B cell (primary cell): ENCODE data around the gene NRXN2. TPM values are rescaled to one million over a fixed set of nuclear protein-coding genes. Genes with fewer than 3 reads are reported as not detected.

Experiments used
- ATAC-seq: fragments of 200-7000 bp; cut with Tn5 transposase; one replicate; pipeline ENCODE4 v1.10.0; 2021; ENCODE audit warnings: low read depth, mild to moderate bottlenecking, moderate number of reproducible peaks, moderate library complexity
- CTCF ChIA-PET: fragments of 350-600 bp; sonication (Branson Sonifier 250); formaldehyde crosslinking; loops from one replicate; lab custom pipeline; 2021; ENCODE audit warnings: antibody characterized with exemption, inconsistent platforms; lab: Charles Lee
- POLR2A ChIA-PET: fragments of 350-600 bp; sonication (Branson Sonifier 250); formaldehyde crosslinking; loops from one replicate; lab custom pipeline; 2021; ENCODE audit warnings: antibody characterized with exemption; lab: Charles Lee
- DNase-seq: peaks from one replicate; pipeline ENCODE4 v3.0.0; 2013
- H2AFZ ChIP-seq: 2 replicates; pipeline ENCODE4 v1.6.1; 2012; ENCODE audit warnings: mild to moderate bottlenecking, low read depth, low read length; ENCODE audit not compliant: insufficient read depth, poor library complexity, severe bottlenecking
- H3K27ac ChIP-seq, 2 donors: 1 replicate in 1 of 2; 2 replicates in 1 of 2; pipeline ENCODE4 v1.5.1; 2012 to 2013; ENCODE audit warnings: low read length in 2 of 2, mild to moderate bottlenecking in 2 of 2, moderate library complexity in 1 of 2
- H3K27me3 ChIP-seq, 4 experiments: fragments of 200-600 bp in 1 of 4; sonication (generic) in 1 of 4; replicated peaks in 1 of 4; 1 replicate in 2 of 4; 2 replicates in 2 of 4; pipeline versions ENCODE4 v1.6.1 to v1.7.0; 2013 to 2016; ENCODE audit warnings: low read length in 3 of 4, mild to moderate bottlenecking in 2 of 4, mixed read lengths in 1 of 4, moderate library complexity in 1 of 4; ENCODE audit not compliant: insufficient read depth in 4 of 4, control insufficient read depth in 3 of 4; ENCODE audit errors: control extremely low read depth in 1 of 4
- H3K36me3 ChIP-seq, 2 experiments: replicated peaks in 1 of 2; 1 replicate in 1 of 2; 2 replicates in 1 of 2; pipeline versions ENCODE4 v1.6.1 to v1.7.1; 2013; ENCODE audit warnings: low read length in 1 of 2; ENCODE audit not compliant: insufficient read depth in 2 of 2, control insufficient read depth in 1 of 2; ENCODE audit errors: control extremely low read depth in 1 of 2, extremely low read depth in 1 of 2
- H3K4me1 ChIP-seq, 2 donors: fragments of 200-600 bp in 1 of 2; sonication (generic) in 1 of 2; 1 replicate in 1 of 2; 2 replicates in 1 of 2; pipeline versions ENCODE4 v1.5.1 to v1.6.1; 2013 to 2017; ENCODE audit warnings: low read length in 2 of 2; ENCODE audit not compliant: control insufficient read depth in 2 of 2, insufficient read depth in 2 of 2
- H3K4me2 ChIP-seq: replicated peaks from 2 replicates; pipeline ENCODE3; 2012; ENCODE audit warnings: mild to moderate bottlenecking, low read depth, low read length; ENCODE audit not compliant: poor library complexity, severe bottlenecking
- H3K4me3 ChIP-seq, 5 experiments: fragments of 200-600 bp in 1 of 5; sonication (generic) in 1 of 5; 1 replicate in 3 of 5; 2 replicates in 2 of 5; pipeline versions ENCODE4 v1.5.1 to v1.7.0; 2011 to 2016; ENCODE audit warnings: low read length in 4 of 5, mild to moderate bottlenecking in 4 of 5, low read depth in 2 of 5, control low read depth in 1 of 5, moderate library complexity in 1 of 5; ENCODE audit not compliant: insufficient read depth in 1 of 5; ENCODE audit errors: control extremely low read depth in 1 of 5, extremely low read depth in 1 of 5
- H3K79me2 ChIP-seq: fragments of 200-600 bp; sonication (generic); one replicate; pipeline ENCODE4 v1.6.0; 2016; ENCODE audit warnings: low read length; ENCODE audit not compliant: control insufficient read depth, insufficient read depth
- H3K9ac ChIP-seq: fragments of 200-600 bp; sonication (generic); 2 replicates; pipeline ENCODE4 v1.6.1; 2017; ENCODE audit warnings: mild to moderate bottlenecking, low read length, moderate library complexity
- H3K9me3 ChIP-seq, 3 donors: one replicate each; pipeline versions ENCODE4 v1.6.1 to v1.7.1; 2013; ENCODE audit warnings: low read length in 2 of 3; ENCODE audit not compliant: control insufficient read depth in 2 of 3, insufficient read depth in 1 of 3; ENCODE audit errors: control extremely low read depth in 1 of 3
- H4K20me1 ChIP-seq: 2 replicates; pipeline ENCODE4 v1.6.0; 2012; ENCODE audit warnings: mild to moderate bottlenecking, low read length; ENCODE audit not compliant: insufficient read depth, control insufficient read depth, poor library complexity, severe bottlenecking
- H3K27ac Mint-ChIP-seq: one replicate; pipeline ENCODE4 v1.8.0; 2021; ENCODE audit warnings: mixed read lengths
- H3K27me3 Mint-ChIP-seq: one replicate; pipeline ENCODE4 v1.8.0; 2021; ENCODE audit warnings: mixed read lengths
- H3K4me1 Mint-ChIP-seq: one replicate; pipeline ENCODE4 v1.8.0; 2021; ENCODE audit warnings: mixed read lengths
- H3K4me3 Mint-ChIP-seq: one replicate; pipeline ENCODE4 v1.8.0; 2021; ENCODE audit warnings: mixed read lengths
- H3K9me3 Mint-ChIP-seq: one replicate; pipeline ENCODE4 v1.8.0; 2022; ENCODE audit warnings: mixed read lengths; ENCODE audit not compliant: insufficient read depth
- EZH2 ChIP-seq: IDR thresholded peaks from 2 replicates; pipeline ENCODE4 v1.6.1; 2012; ENCODE audit warnings: borderline replicate concordance, low read depth, mild to moderate bottlenecking, moderate library complexity, low read length; ENCODE audit not compliant: insufficient read depth, poor library complexity, severe bottlenecking
- WGBS: methylation state at CpG from one replicate; pipeline ENCODE4 v1.1.5; 2013; ENCODE audit warnings: missing lambda C conversion rate; ENCODE audit not compliant: insufficient coverage; 5-methylcytosine and 5-hydroxymethylcytosine counted together
- intact Hi-C: fragments of 100-400 bp; cut with micrococcal nuclease; formaldehyde crosslinking; loops from one replicate; pipeline ENCODE4 v1.10.0; 2022
- polyA plus RNA-seq: library from polyadenylated mRNA; depleted of rRNA; stranded (reverse); fragments of >200 nt; gene quantifications from 2 replicates; pipeline ENCODE4 v1.2.3, GENCODE V29; 2012
- total RNA-seq, 2 donors: library from RNA; stranded (reverse); fragments of 120-200 nt in 1 of 2; gene quantifications; 1 replicate in 1 of 2; 2 replicates in 1 of 2; pipeline versions ENCODE4 v1.2.3 to v1.2.4, GENCODE V29; 2013 to 2022
- TF ChIP-seq, protein P1 (sequence below): fragments of 200-600 bp; IDR thresholded peaks from one replicate; pipeline ENCODE4 v1.8.0; 2022; ENCODE audit warnings: antibody characterized with exemption, mild to moderate bottlenecking

NRXN2 gene
- total and polyA plus RNA-seq, 2 donors (not counting 1 experiment from before 2014, with no cell fraction given): 0.01 to 0.52 TPM

- H3K9me3 Mint-ChIP-seq: no peaks in the 10 kb centered on the region
- Histone ChIP-seq H3K9ac (no peak overlapping the region), H3K4me2 (no peak overlapping the region), H3K27ac (no peak overlapping the region), H4K20me1 (no peaks in the 10 kb centered on the region), H3K36me3 (peaks cover 0 to 23% of the 10 kb centered on the region in 2 experiments), H3K4me3 (no peak overlapping the region), H3K9me3 (no peaks in the 10 kb centered on the region), H3K4me1 (peaks cover 7 to 18% of the 10 kb centered on the region in 2 donors), H2AFZ (no peak overlapping the region), H3K79me2 (peaks cover 56% of the 10 kb centered on the region), H3K27me3 (no peaks in the 10 kb centered on the region)
- no peak overlapping the region for H3K27ac Mint-ChIP-seq
- DNase-seq (no peak), ATAC-seq (no peak)
- WGBS: 96% methylated on average over 7 of the region's 7 CpGs
- ChIA-PET POLR2A (interaction anchor here (0.5 to 2.0 kb wide), 3 partner anchors 9 to 30 kb away, joined by 3 to 11 read pairs (median 4); no protein-coding TSS in a partner anchor), CTCF (interaction anchor here (13.7 kb wide), 1 partner anchor 15 kb away, joined by 280 read pairs; no protein-coding TSS in a partner anchor)
- intact Hi-C loops: no loop called here
- no peaks in the 10 kb centered on the region for H3K27me3 Mint-ChIP-seq
- peaks cover 35% of the 10 kb centered on the region for H3K4me1 Mint-ChIP-seq
- H3K4me3 Mint-ChIP-seq: no peak overlapping the region
- TF ChIP-seq, protein P1, sequence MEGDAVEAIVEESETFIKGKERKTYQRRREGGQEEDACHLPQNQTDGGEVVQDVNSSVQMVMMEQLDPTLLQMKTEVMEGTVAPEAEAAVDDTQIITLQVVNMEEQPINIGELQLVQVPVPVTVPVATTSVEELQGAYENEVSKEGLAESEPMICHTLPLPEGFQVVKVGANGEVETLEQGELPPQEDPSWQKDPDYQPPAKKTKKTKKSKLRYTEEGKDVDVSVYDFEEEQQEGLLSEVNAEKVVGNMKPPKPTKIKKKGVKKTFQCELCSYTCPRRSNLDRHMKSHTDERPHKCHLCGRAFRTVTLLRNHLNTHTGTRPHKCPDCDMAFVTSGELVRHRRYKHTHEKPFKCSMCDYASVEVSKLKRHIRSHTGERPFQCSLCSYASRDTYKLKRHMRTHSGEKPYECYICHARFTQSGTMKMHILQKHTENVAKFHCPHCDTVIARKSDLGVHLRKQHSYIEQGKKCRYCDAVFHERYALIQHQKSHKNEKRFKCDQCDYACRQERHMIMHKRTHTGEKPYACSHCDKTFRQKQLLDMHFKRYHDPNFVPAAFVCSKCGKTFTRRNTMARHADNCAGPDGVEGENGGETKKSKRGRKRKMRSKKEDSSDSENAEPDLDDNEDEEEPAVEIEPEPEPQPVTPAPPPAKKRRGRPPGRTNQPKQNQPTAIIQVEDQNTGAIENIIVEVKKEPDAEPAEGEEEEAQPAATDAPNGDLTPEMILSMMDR: no peak
- TF ChIP-seq EZH2: no peak
Measured at GRCh38 chr11:64753019-64753379, 30.0 kb upstream of the NRXN2 start.

DNA sequence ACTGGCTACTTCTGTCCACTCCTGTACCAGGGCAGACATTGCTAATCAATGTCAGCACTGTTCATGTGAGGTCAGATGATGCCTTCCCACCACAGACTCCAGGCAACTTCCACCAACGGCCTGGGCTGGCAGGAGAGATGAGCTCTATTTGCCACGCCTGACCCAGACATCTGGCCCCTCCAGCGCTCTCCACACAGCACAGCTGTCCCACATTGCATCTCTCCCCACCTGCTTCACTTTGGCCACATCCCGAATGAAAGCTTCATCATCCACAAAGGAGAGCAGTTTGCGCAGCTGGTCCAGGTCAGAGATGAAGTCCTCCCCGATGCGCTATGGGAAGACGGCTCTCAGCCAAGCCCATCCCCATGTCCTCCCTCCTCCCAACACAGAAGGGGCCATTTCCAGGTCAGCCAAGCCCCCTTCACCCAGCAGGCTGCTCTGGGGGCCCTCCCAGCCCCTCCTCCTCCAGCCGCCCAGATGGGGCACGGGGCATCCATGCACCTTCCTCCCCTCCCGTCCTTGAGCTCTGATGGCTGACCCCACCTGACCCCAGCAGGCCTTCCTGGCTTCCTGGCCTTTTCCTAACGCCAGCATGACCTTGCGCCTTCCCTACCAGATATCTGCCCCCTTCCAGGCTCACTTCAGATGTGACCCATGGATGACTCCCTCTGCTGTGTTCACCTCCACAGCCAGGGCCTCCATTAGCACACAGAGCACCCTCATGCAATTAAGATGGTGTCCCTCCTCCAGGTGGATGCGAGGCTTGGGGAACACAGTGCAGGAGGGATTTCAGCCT, 29.4 kb upstream of the NRXN2 start:
- Mint-ChIP-seq H3K4me3 (no peak overlapping the region), H3K9me3 (no peaks in the 10 kb centered on the region), H3K4me1 (peaks cover 40% of the 10 kb centered on the region), H3K27me3 (no peaks in the 10 kb centered on the region), H3K27ac (no peak overlapping the region)
- CTCF ChIA-PET: interaction anchor here (1.1 to 13.7 kb wide), 3 partner anchors 9 to 15 kb away, joined by 3 to 280 read pairs (median 3); partner anchors contain the start of gene RASGRP2
- no peak overlapping the region for H3K27ac ChIP-seq
- H3K9me3 ChIP-seq: no peaks in the 10 kb centered on the region
- intact Hi-C loops: no loop called here
- H3K79me2 ChIP-seq: peaks cover 50% of the 10 kb centered on the region
- POLR2A ChIA-PET: interaction anchor here (0.6 to 2.0 kb wide), 3 partner anchors 10 to 61 kb away, joined by 3 to 11 read pairs (median 4); no protein-coding TSS in a partner anchor
- H3K27me3 ChIP-seq: no peaks in the 10 kb centered on the region
- H3K4me1 ChIP-seq: peaks cover 7 to 18% of the 10 kb centered on the region in 2 donors
- H3K4me2 ChIP-seq: no peak overlapping the region
- peaks cover 0 to 23% of the 10 kb centered on the region in 2 experiments for H3K36me3 ChIP-seq
- H4K20me1 ChIP-seq: no peaks in the 10 kb centered on the region
- no peak overlapping the region for H2AFZ ChIP-seq
- TF ChIP-seq, protein P1: no peak
- no peak for TF ChIP-seq EZH2
- 91% methylated on average over 13 of the region's 14 CpGs for WGBS
- ATAC-seq (no peak), DNase-seq (no peak)
- no peak overlapping the region for H3K4me3 ChIP-seq
- no peak overlapping the region for H3K9ac ChIP-seq
